NT2/D1 (cell line): Measurements from ENCODE around the gene OTOS.

Experiments
- DNase-seq: peaks from one replicate; pipeline ENCODE4 v3.0.0-alpha.2; 2011; ENCODE audit warnings: low read depth, low spot score
- H3K27me3 ChIP-seq: 2 replicates; pipeline ENCODE4 v1.6.0; 2011; ENCODE audit warnings: mild to moderate bottlenecking; ENCODE audit not compliant: insufficient read length, insufficient read depth
- H3K36me3 ChIP-seq: 2 replicates; pipeline ENCODE4 v1.6.1; 2011; ENCODE audit warnings: mild to moderate bottlenecking, low read length, mixed read lengths; ENCODE audit not compliant: insufficient read depth, insufficient read length
- H3K4me1 ChIP-seq: 2 replicates; pipeline ENCODE4 v1.5.1; 2011; ENCODE audit not compliant: insufficient read depth, insufficient read length
- H3K4me3 ChIP-seq: 2 replicates; pipeline ENCODE4 v1.5.1; 2011; ENCODE audit warnings: low read depth; ENCODE audit not compliant: insufficient read length
- H3K9ac ChIP-seq: 2 replicates; pipeline ENCODE4 v1.6.0; 2011; ENCODE audit warnings: low read depth; ENCODE audit not compliant: insufficient read length
- H3K9me3 ChIP-seq: 2 replicates; pipeline ENCODE4 v1.5.1; 2011; ENCODE audit warnings: mild to moderate bottlenecking, low read length; ENCODE audit not compliant: insufficient read depth
- SUZ12 ChIP-seq: IDR thresholded peaks from 2 replicates; pipeline ENCODE4 v1.6.1; 2011; ENCODE audit not compliant: insufficient read length, insufficient read depth; ENCODE audit errors: extremely low read depth
- YY1 ChIP-seq: IDR thresholded peaks from 2 replicates; pipeline ENCODE4 v1.6.1; 2011; ENCODE audit not compliant: insufficient read length, insufficient read depth
- ZNF274 ChIP-seq: IDR thresholded peaks from 2 replicates; pipeline ENCODE4 v1.6.1; 2011; ENCODE audit warnings: mild to moderate bottlenecking, low read depth, low read length

Gene OTOS

DNA sequence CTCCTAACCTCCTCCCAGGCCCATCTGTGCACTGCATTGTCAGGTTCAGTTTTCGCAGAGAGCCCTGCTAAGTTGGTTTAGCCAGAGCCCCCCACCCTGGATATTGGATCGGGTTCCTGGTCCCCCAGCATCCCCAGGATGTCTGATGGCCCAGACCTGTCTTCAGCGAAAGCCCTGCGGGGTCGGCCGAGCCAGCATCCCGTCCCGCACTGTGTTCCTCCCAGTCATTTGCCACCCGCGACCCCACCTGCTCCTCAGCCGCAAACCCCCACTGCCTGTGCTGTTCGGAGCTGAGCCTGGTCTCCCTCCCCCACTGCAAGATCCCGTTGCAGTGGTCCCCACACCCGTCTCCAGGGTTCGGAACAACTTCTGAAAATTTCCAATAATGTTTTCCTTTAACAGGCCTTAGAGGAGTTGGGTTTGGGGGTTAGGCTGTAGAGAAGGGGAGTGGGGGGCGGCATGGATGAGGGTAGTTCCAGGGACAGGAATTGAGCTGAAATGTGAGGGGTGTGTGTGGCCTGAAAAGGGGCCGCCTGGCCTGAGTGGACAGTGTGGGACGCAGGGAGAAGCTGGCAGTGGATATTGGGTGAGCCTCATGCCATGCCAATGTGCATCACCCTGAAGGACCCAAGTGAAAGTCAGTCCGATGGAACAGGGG is 2.7 kb downstream of the OTOS start:
- Histone ChIP-seq H3K9ac (no peak overlapping the region), H3K4me3 (no peak overlapping the region), H3K4me1 (peaks cover 15% of the 10 kb centered on the region), H3K27me3 (peaks cover 23% of the 10 kb centered on the region), H3K36me3 (peaks cover 23% of the 10 kb centered on the region), H3K9me3 (no peaks in the 10 kb centered on the region)
- TF ChIP-seq SUZ12 (no peak), YY1 (no peak), ZNF274 (no peak)
- no peak for DNase-seq

DNA sequence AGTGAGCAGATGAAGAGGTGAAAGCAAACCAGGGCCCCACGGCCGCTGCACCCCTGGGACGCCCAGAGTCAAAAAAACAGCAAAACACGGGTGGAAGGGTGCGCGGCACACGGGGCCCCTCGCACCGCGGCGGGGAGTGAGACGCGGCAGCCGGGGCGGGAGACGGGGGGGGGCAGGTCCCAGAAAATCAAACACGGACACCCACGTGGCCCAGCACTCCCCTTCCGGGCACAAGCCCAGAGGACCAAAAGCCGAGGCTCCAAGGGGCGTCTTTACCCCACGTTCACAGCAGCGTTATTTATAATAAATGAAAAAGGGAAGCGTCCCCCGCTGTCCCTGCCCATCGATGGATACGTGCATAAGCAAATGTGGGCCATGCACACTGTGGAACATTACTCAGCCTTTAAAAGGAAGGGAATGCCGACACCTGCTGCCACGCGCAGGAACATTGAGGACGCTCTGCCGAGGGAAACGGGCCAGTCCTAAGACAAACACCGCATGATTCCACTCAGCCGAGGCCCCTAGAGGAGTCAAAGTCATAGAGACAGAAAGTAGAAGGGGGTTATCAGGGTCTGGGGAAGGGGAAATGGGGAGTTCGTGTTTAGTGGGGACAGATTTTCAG is 3.7 kb downstream of the OTOS start:
- DNase-seq, result no peak
- Histone ChIP-seq H3K9ac (peak overlapping the region; percentile 87), H3K9me3 (no peaks in the 10 kb centered on the region), H3K36me3 (peaks cover 32% of the 10 kb centered on the region), H3K4me3 (peak overlapping the region; percentile 92), H3K4me1 (peaks cover 15% of the 10 kb centered on the region), H3K27me3 (peaks cover 20% of the 10 kb centered on the region)
- no peak for TF ChIP-seq YY1
- no peak for TF ChIP-seq SUZ12
- TF ChIP-seq ZNF274, result no peak

DNA sequence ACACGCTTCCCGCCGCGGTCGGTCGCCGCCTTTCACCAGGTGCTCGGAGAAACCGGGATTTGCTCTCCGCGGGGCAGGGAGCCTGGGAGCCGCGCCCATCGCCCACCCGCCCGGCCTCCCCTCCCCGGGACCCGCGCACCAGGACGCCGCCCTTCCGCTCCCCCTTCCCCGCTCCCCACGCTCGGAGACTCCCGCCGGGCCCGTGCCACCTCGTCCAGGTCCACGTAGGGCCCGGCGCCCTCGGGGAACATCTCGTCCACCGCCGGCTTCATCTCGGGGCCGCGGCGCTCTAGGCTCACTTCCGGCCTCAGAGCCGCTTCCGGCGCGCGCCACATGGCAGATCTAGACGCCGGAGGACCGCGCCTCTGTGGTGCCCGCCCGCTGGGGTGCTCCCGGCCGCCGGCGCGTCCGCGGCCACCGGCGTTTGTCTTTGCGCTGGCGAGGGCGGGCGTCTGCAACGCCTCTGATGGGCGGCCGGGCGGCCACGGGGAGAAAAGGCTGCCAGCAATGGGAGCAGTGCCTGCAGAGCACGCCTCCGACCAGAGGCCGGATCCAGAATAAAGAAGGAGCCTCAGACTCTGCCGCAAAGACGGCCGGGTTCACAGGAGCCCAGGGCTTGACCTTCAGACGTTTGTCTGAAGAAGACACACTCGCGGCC is 4.3 kb downstream of the OTOS start, which contains the start of gene COPS9:
Gene COPS9, minus strand, starts transcription at position 293 of the 658 bp plus-strand sequence. Its CDS starts 21 bp downstream, at position 272.
- Histone ChIP-seq H3K4me1 (peaks cover 15% of the 10 kb centered on the region), H3K36me3 (peaks cover 39% of the 10 kb centered on the region), H3K4me3 (peak within 1 kb of the TSS; percentile 92), H3K9ac (peak within 1 kb of the TSS; percentile 97), H3K27me3 (peaks cover 19% of the 10 kb centered on the region), H3K9me3 (no peaks in the 10 kb centered on the region)
- TF ChIP-seq ZNF274 (no peak), YY1 (no peak), SUZ12 (no peak)
- DNase-seq, result peak; percentile 85

DNA sequence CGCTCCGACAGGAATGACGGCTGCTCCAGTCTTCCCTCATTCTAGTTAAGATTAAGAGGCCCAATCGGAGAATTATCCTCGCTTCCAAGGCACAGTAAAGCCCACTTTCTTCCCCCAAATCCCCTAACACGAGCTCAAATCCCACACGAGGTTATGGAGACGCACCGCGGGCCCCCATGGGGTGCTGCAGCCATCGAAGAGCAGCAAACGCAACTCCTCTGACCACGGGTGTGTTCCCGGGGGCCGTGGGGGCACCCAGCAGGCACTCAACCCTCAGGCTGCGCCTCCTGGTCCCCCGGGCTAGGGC is 4.8 kb downstream of the OTOS start:
- TF ChIP-seq YY1 (no peak), ZNF274 (no peak), SUZ12 (no peak)
- no peak for DNase-seq
- peak overlapping the region; percentile 97 for H3K9ac ChIP-seq
- H3K36me3 ChIP-seq, result peaks cover 43% of the 10 kb centered on the region
- H3K9me3 ChIP-seq, result no peaks in the 10 kb centered on the region
- H3K27me3 ChIP-seq, result peaks cover 19% of the 10 kb centered on the region
- H3K4me1 ChIP-seq, result peaks cover 11% of the 10 kb centered on the region
- peak overlapping the region; percentile 92 for H3K4me3 ChIP-seq

DNA sequence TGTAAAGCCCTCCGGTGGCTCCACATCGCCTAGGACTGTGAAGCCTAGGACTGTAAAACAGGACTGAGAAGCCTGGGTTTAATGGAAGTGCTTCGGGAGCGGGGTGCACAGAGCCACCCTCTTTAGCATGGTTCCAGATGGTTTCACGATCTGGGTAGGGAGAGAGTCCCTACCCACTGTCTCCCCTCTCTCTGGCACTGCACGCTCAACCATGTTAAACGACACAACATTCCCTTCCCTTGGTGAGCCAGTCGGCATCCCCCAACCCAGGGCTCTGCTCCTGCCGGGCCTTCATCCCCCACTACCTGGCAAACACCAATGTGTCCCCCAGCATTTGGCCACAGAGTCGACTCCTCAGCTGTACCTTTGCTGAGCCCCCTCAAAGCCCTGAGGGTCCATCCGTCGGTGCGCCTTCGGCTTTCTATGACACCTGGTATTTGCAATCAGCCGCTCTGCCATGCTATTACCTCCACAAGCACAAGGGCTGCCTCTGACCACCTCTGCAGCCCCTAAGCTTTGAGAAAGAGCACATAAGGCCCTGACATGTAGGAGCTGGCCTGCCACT is 5.4 kb downstream of the OTOS start:
- H3K9ac ChIP-seq, result peak overlapping the region; percentile 97
- H3K36me3 ChIP-seq, result peaks cover 50% of the 10 kb centered on the region
- peak overlapping the region; percentile 92 for H3K4me3 ChIP-seq
- TF ChIP-seq YY1 (no peak), SUZ12 (no peak), ZNF274 (no peak)
- H3K4me1 ChIP-seq, result peaks cover 11% of the 10 kb centered on the region
- no peaks in the 10 kb centered on the region for H3K9me3 ChIP-seq
- peaks cover 19% of the 10 kb centered on the region for H3K27me3 ChIP-seq
- DNase-seq, result no peak

DNA sequence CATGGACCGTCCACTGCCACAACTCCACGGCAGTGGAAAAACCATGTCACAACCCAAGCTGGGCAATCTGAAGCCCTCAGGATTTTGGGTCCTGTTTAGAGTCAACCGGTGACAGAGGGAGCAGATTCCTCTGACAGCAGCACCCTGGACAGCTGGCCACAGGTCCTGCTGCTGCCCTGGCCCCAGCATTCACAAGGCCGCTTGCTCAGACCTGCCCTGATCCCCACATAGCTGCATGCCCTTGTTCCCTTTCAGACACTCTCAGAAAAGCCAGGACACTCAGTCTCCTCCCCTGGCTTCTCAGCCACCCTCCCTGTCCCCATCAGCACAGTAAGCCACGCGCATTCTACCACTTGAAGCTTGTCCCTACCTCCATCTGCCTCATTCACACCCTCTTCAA is 6.0 kb downstream of the OTOS start:
- no peak overlapping the region for H3K4me3 ChIP-seq
- no peak for DNase-seq
- H3K4me1 ChIP-seq, result peaks cover 9% of the 10 kb centered on the region
- TF ChIP-seq SUZ12, result no peak
- TF ChIP-seq ZNF274, result no peak
- no peak for TF ChIP-seq YY1
- H3K36me3 ChIP-seq, result peaks cover 55% of the 10 kb centered on the region
- peaks cover 19% of the 10 kb centered on the region for H3K27me3 ChIP-seq
- peak overlapping the region; percentile 97 for H3K9ac ChIP-seq
- no peaks in the 10 kb centered on the region for H3K9me3 ChIP-seq

DNA sequence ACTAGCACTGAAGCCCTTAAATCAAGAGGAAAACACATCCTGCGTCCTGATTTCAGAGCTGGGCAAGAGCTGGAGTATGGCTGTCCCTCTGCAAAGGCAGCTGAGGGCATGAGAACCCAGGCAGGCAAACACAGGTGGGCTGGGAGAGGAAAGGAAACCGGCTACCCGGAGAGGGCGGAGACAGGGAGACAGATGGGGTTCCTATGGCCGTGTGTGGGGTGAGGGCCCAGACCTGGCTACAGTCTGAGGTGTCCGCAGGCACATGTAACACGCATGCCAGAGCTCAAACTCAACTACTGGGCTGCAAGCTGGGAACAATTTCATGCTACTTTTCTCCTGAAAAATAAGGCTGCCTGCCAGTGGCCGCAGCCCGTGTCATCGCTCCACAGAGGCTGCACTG is 7.1 kb downstream of the OTOS start:
- TF ChIP-seq YY1 (no peak), ZNF274 (no peak), SUZ12 (no peak)
- DNase-seq, result no peak
- H3K9me3 ChIP-seq, result no peaks in the 10 kb centered on the region
- H3K9ac ChIP-seq, result no peak overlapping the region
- H3K4me1 ChIP-seq, result peaks cover 4% of the 10 kb centered on the region
- H3K36me3 ChIP-seq, result peaks cover 66% of the 10 kb centered on the region
- H3K4me3 ChIP-seq, result no peak overlapping the region
- peaks cover 18% of the 10 kb centered on the region for H3K27me3 ChIP-seq
